Smooth muscle cell (in vitro differentiated cells): ENCODE results near the gene MARCO. TPM values are rescaled to one million over a fixed set of nuclear protein-coding genes. Genes with fewer than 3 reads are reported as not detected.

Experiments
- DNase-seq: peaks from one replicate; lab custom pipeline; 2025; ENCODE audit not compliant: unreplicated experiment; lab: John Stamatoyannopoulos, UW
- H2AFZ ChIP-seq: fragments of 200-600 bp; sonication (generic); 2 replicates; pipeline ENCODE4 v1.6.0; 2016; ENCODE audit warnings: antibody characterized with exemption, low read depth, mild to moderate bottlenecking
- H3F3A ChIP-seq: fragments of 200-600 bp; sonication (generic); 2 replicates; pipeline ENCODE4 v1.6.0; 2017; ENCODE audit warnings: antibody characterized with exemption, low read depth
- H3K27ac ChIP-seq: fragments of 200-600 bp; sonication (generic); 2 replicates; pipeline ENCODE4 v1.5.1; 2016; ENCODE audit warnings: low read depth, mild to moderate bottlenecking
- H3K27me3 ChIP-seq: fragments of 200-600 bp; sonication (generic); 2 replicates; pipeline ENCODE4 v1.6.1; 2016; ENCODE audit warnings: low read depth, mild to moderate bottlenecking
- H3K36me3 ChIP-seq: fragments of 200-600 bp; sonication (generic); 2 replicates; pipeline ENCODE4 v1.5.1; 2016; ENCODE audit warnings: low read depth
- H3K4me1 ChIP-seq: fragments of 200-600 bp; sonication (generic); 2 replicates; pipeline ENCODE4 v1.5.1; 2016; ENCODE audit warnings: low read depth
- H3K4me2 ChIP-seq: fragments of 200-600 bp; sonication (generic); 2 replicates; pipeline ENCODE4 v1.6.0; 2016; ENCODE audit warnings: mild to moderate bottlenecking
- H3K4me3 ChIP-seq: fragments of 200-600 bp; sonication (generic); 2 replicates; pipeline ENCODE4 v1.5.1; 2016; ENCODE audit warnings: mild to moderate bottlenecking
- H3K79me2 ChIP-seq: fragments of 200-600 bp; sonication (generic); 2 replicates; pipeline ENCODE4 v1.6.0; 2016; ENCODE audit warnings: low read depth, mild to moderate bottlenecking
- H3K9ac ChIP-seq: fragments of 200-600 bp; sonication (generic); 2 replicates; pipeline ENCODE4 v1.6.0; 2016; ENCODE audit warnings: low read depth
- H3K9me3 ChIP-seq: fragments of 200-600 bp; sonication (generic); replicated peaks from 2 replicates; pipeline ENCODE4 v1.5.1; 2016; ENCODE audit warnings: low read depth
- H4K20me1 ChIP-seq: fragments of 200-600 bp; sonication (generic); 2 replicates; pipeline ENCODE4 v1.6.0; 2016; ENCODE audit warnings: low read depth
- CTCF ChIP-seq: fragments of 200-600 bp; sonication (generic); IDR thresholded peaks from 2 replicates; pipeline ENCODE4 v1.5.1; 2017; ENCODE audit warnings: borderline replicate concordance, mild to moderate bottlenecking, antibody characterized with exemption; ENCODE audit not compliant: insufficient read depth, poor library complexity, severe bottlenecking
- WGBS: methylation state at CpG from one replicate; pipeline ENCODE4 v1.1.7; 2016; ENCODE audit warnings: low lambda C conversion rate; 5-methylcytosine and 5-hydroxymethylcytosine counted together
- polyA plus RNA-seq: library from polyadenylated mRNA; unstranded; fragments of >200 nt; fragmentation: Nextera tagmentation; extraction: Ambion mirVana; gene quantifications from 2 replicates; pipeline ENCODE4 v1.2.1, GENCODE V29; 2016
- total RNA-seq: library from RNA; depleted of rRNA; stranded (reverse); fragments of >200 nt; gene quantifications from 2 replicates; pipeline ENCODE4 v1.2.3, GENCODE V29; 2014

The MARCO gene
- total and polyA plus RNA-seq, 2 experiments from 2014 or later: not detected

- Histone ChIP-seq H4K20me1 (no peaks in the 10 kb centered on the region), H3F3A (no peaks in the 10 kb centered on the region), H3K4me2 (no peak overlapping the region), H3K27me3 (peaks cover 8% of the 10 kb centered on the region), H3K4me1 (no peaks in the 10 kb centered on the region), H2AFZ (no peak overlapping the region), H3K36me3 (no peaks in the 10 kb centered on the region), H3K4me3 (no peak overlapping the region), H3K9me3 (no peaks in the 10 kb centered on the region), H3K9ac (no peak overlapping the region), H3K27ac (no peak overlapping the region), H3K79me2 (no peaks in the 10 kb centered on the region)
- no peak for DNase-seq
- no peak for TF ChIP-seq CTCF
- WGBS: 83% methylated on average over 5 of the region's 5 CpGs
Observed at GRCh38 chr2:118925476-118925875, 16.5 kb upstream of the MARCO start.

DNA sequence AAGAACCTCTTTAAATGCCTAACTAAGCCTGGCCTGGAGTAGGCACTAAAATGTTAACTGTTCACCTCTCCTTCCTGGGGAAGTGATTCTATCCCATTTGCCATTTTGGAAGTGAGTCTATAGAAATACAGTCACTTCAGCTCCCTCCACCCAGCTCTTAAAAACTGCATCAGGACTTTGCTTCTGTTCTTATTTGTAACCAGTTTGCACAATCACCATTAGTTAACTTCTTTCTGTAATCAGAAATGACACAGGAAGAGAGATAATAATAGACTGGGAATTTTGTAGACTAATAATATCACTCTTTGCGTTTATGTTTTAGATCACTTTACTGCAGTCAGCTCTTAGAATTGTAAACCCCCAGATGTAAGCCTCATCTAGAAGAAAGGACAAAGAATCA lies 16.0 kb upstream of the MARCO start:
- Histone ChIP-seq H3K9me3 (no peaks in the 10 kb centered on the region), H3K79me2 (no peaks in the 10 kb centered on the region), H2AFZ (no peak overlapping the region), H3K36me3 (no peaks in the 10 kb centered on the region), H3K27me3 (peaks cover 8% of the 10 kb centered on the region), H4K20me1 (no peaks in the 10 kb centered on the region), H3K4me1 (no peaks in the 10 kb centered on the region), H3K27ac (no peak overlapping the region), H3K4me2 (no peak overlapping the region), H3K9ac (no peak overlapping the region), H3F3A (no peaks in the 10 kb centered on the region), H3K4me3 (no peak overlapping the region)
- no peak for TF ChIP-seq CTCF
- DNase-seq: no peak
- WGBS: 73% methylated on average over 1 of the region's 1 CpG

GRCh38 chr2:118929059-118929458 lies 12.9 kb upstream of the MARCO start:
- no peaks in the 10 kb centered on the region for H3K79me2 ChIP-seq
- no peak overlapping the region for H3K27ac ChIP-seq
- DNase-seq: no peak
- no peak overlapping the region for H3K4me2 ChIP-seq
- no peak for TF ChIP-seq CTCF
- peaks cover 8% of the 10 kb centered on the region for H3K27me3 ChIP-seq
- no peak overlapping the region for H3K4me3 ChIP-seq
- no peak overlapping the region for H2AFZ ChIP-seq
- no peaks in the 10 kb centered on the region for H3K4me1 ChIP-seq
- H3K9ac ChIP-seq: no peak overlapping the region
- H4K20me1 ChIP-seq: no peaks in the 10 kb centered on the region
- H3F3A ChIP-seq: no peaks in the 10 kb centered on the region
- H3K9me3 ChIP-seq: no peaks in the 10 kb centered on the region
- H3K36me3 ChIP-seq: no peaks in the 10 kb centered on the region
- WGBS: 95% methylated on average over 1 of the region's 1 CpG

DNA sequence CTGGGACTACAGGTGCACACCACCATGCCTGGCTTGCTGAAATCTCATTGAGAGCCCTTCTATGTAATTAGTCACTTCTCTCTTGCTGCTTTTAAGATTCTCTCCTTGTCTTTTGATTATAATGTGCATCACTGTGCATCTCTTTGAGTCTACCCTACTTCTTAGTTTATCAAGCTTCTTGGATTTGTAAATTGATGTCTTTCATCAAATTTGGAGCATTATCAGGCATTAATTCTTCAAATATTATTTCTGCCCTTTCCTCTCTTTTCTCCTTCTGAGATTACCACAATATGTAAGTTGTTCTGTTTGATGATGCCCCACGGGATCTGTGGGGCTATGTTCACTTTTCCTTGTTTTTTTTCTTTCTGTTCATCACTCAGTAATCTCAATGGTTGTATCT lies 9.0 kb upstream of the MARCO start:
- no peak for DNase-seq
- Histone ChIP-seq H3F3A (no peaks in the 10 kb centered on the region), H3K4me1 (no peaks in the 10 kb centered on the region), H3K79me2 (no peaks in the 10 kb centered on the region), H3K9ac (no peak overlapping the region), H3K4me2 (no peak overlapping the region), H3K4me3 (no peak overlapping the region), H3K27me3 (peaks cover 6% of the 10 kb centered on the region), H3K27ac (no peak overlapping the region), H3K9me3 (no peaks in the 10 kb centered on the region), H2AFZ (no peak overlapping the region), H4K20me1 (no peaks in the 10 kb centered on the region), H3K36me3 (no peaks in the 10 kb centered on the region)
- no peak for TF ChIP-seq CTCF
- 74% methylated on average over 1 of the region's 1 CpG for WGBS
